Measurements from ENCODE around the gene HPCA.
"Not testable (repeated sequence)": the region's sequence is repeated elsewhere in the genome, so short reads cannot be mapped to it uniquely, and the experiment has no call there.

HPCA gene

GRCh38 chr1:32900371-32900955 is 14.2 kb downstream of the HPCA start:
- no peak overlapping the region for H3K27ac ChIP-seq
- H3K9me3 ChIP-seq (ENCODE audit: low read depth, low read length), result no peaks in the 10 kb centered on the region
- H3K9ac ChIP-seq (ENCODE audit: insufficient read length), result peak overlapping the region; percentile 45
- H3K4me3 ChIP-seq, result peak overlapping the region; percentile 77
- TF ChIP-seq POLR2AphosphoS5 (IDR thresholded peaks at IDR 0.05; ENCODE audit: borderline replicate concordance, low read depth, low read length) (no peak), FOXP2 (optimal IDR thresholded peaks at IDR 0.05; ENCODE audit: control extremely low read depth, extremely low read length, insufficient read depth) (no peak), EZH2 (IDR thresholded peaks at IDR 0.05) (no peak)
- no peaks in the 10 kb centered on the region for H3K36me3 ChIP-seq (ENCODE audit: insufficient read depth, low read length)
- DNase-seq (ENCODE audit: low read depth, low spot score), result no peak

GRCh38 chr1:32900956-32901822 is 14.9 kb downstream of the HPCA start, which contains the start of gene TMEM54:
Gene TMEM54 (minus strand): TSS chr1:32901389. CDS start chr1:32901238, 151 bp downstream.
- peak within 1 kb of the TSS; percentile 60 for H3K9ac ChIP-seq (ENCODE audit: insufficient read length)
- no peak for DNase-seq (ENCODE audit: low read depth, low spot score)
- H3K4me3 ChIP-seq, result peak within 1 kb of the TSS; percentile 77
- no peaks in the 10 kb centered on the region for H3K36me3 ChIP-seq (ENCODE audit: insufficient read depth, low read length)
- H3K27ac ChIP-seq, result no peak within 1 kb of the TSS
- no peaks in the 10 kb centered on the region for H3K9me3 ChIP-seq (ENCODE audit: low read depth, low read length)
- TF ChIP-seq EZH2 (IDR thresholded peaks at IDR 0.05) (no peak), FOXP2 (optimal IDR thresholded peaks at IDR 0.05; ENCODE audit: control extremely low read depth, extremely low read length, insufficient read depth) (no peak), POLR2AphosphoS5 (IDR thresholded peaks at IDR 0.05; ENCODE audit: borderline replicate concordance, low read depth, low read length) (no peak)

GRCh38 chr1:32901823-32902534 is 15.7 kb downstream of the HPCA start:
- Histone ChIP-seq H3K27ac (no peak overlapping the region), H3K9ac (ENCODE audit: insufficient read length) (peak overlapping the region; percentile 60), H3K9me3 (ENCODE audit: low read depth, low read length) (no peaks in the 10 kb centered on the region), H3K36me3 (ENCODE audit: insufficient read depth, low read length) (no peaks in the 10 kb centered on the region), H3K4me3 (peak overlapping the region; percentile 74)
- no peak for TF ChIP-seq POLR2AphosphoS5 (IDR thresholded peaks at IDR 0.05; ENCODE audit: borderline replicate concordance, low read depth, low read length)
- no peak for TF ChIP-seq EZH2 (IDR thresholded peaks at IDR 0.05)
- TF ChIP-seq FOXP2 (optimal IDR thresholded peaks at IDR 0.05; ENCODE audit: control extremely low read depth, extremely low read length, insufficient read depth), result no peak
- no peak for DNase-seq (ENCODE audit: low read depth, low spot score)

DNA sequence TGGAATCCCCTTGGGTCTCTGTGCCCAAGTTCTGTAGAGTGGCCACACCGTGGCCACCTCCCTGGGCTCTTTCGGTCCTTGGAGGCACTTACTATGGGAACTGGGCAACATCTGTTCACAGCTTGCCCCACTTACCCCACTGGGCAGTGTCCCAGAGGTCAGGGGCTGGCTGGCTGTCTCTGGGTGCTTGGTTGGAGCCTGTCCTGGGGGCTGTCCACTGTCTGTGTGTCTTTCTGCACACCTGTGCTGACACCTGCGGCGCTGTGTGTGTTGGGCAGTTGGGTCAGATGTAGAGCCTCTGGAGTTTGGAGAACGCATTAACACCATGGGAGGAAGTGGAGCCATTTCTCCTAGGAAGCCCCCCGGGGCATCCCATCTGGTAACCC is 16.2 kb downstream of the HPCA start:
- Histone ChIP-seq H3K27ac (no peak overlapping the region), H3K9ac (ENCODE audit: insufficient read length) (no peak overlapping the region), H3K36me3 (ENCODE audit: insufficient read depth, low read length) (no peaks in the 10 kb centered on the region), H3K4me3 (no peak overlapping the region), H3K9me3 (ENCODE audit: low read depth, low read length) (no peaks in the 10 kb centered on the region)
- DNase-seq (ENCODE audit: low read depth, low spot score), result no peak
- TF ChIP-seq POLR2AphosphoS5 (IDR thresholded peaks at IDR 0.05; ENCODE audit: borderline replicate concordance, low read depth, low read length), result no peak
- TF ChIP-seq FOXP2 (optimal IDR thresholded peaks at IDR 0.05; ENCODE audit: control extremely low read depth, extremely low read length, insufficient read depth), result no peak
- no peak for TF ChIP-seq EZH2 (IDR thresholded peaks at IDR 0.05)

GRCh38 chr1:32903991-32904785 is 17.9 kb downstream of the HPCA start:
- no peak overlapping the region for H3K4me3 ChIP-seq
- no peak for DNase-seq (ENCODE audit: low read depth, low spot score)
- no peaks in the 10 kb centered on the region for H3K9me3 ChIP-seq (ENCODE audit: low read depth, low read length)
- H3K9ac ChIP-seq (ENCODE audit: insufficient read length), result no peak overlapping the region
- no peak overlapping the region for H3K27ac ChIP-seq
- H3K36me3 ChIP-seq (ENCODE audit: insufficient read depth, low read length), result no peaks in the 10 kb centered on the region
- no peak for TF ChIP-seq EZH2 (IDR thresholded peaks at IDR 0.05)
- TF ChIP-seq POLR2AphosphoS5 (IDR thresholded peaks at IDR 0.05; ENCODE audit: borderline replicate concordance, low read depth, low read length), result no peak
- TF ChIP-seq FOXP2 (optimal IDR thresholded peaks at IDR 0.05; ENCODE audit: control extremely low read depth, extremely low read length, insufficient read depth), result no peak

DNA sequence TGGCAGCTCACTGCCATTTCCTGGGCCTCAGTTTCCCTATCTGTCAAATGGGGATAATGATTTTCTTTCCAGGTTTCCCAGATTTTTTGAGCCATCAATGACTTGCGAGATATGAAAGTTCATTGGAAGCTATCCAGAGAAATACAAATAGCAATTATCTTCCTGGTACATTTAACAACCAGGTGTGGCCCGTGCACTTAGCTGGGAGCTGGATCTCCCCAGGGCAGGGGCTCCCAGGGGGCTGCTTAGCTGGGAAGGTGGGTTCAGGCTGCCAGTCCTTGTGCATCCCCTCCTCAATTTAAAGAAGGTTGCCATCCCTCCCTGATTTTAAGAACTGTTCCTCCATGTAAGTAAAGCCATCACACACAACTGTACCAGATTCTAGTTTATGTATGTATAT is 18.5 kb downstream of the HPCA start:
- H3K9me3 ChIP-seq (ENCODE audit: low read depth, low read length), result no peaks in the 10 kb centered on the region
- H3K9ac ChIP-seq (ENCODE audit: insufficient read length), result no peak overlapping the region
- TF ChIP-seq FOXP2 (optimal IDR thresholded peaks at IDR 0.05; ENCODE audit: control extremely low read depth, extremely low read length, insufficient read depth), result no peak
- TF ChIP-seq EZH2 (IDR thresholded peaks at IDR 0.05), result no peak
- TF ChIP-seq POLR2AphosphoS5 (IDR thresholded peaks at IDR 0.05; ENCODE audit: borderline replicate concordance, low read depth, low read length), result no peak
- DNase-seq (ENCODE audit: low read depth, low spot score), result no peak
- H3K27ac ChIP-seq, result no peak overlapping the region
- no peaks in the 10 kb centered on the region for H3K36me3 ChIP-seq (ENCODE audit: insufficient read depth, low read length)
- H3K4me3 ChIP-seq, result no peak overlapping the region

DNA sequence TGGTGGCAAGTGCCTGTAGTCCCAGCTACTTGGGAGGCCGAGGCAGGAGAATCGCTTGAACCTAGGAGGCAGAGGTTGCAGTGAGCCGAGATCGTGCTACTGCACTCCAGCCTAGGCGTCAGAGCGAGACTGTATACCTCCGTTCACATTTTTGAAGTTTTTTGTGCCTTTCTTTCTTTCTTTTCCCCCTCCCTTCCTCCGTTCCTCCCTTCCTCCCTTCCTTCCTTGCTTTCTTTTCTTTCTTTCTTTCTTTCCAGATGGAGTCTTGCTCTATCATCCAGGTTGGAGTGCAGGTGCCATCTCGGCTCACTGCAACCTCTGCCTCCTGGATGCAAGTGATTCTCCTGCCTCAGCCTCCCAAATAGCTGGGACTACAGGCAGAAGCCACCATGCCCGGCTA is 19.3 kb downstream of the HPCA start:
- not testable (repeated sequence) for H3K4me3 ChIP-seq; H3K27ac ChIP-seq; H3K36me3 ChIP-seq (ENCODE audit: insufficient read depth, low read length); DNase-seq (ENCODE audit: low read depth, low spot score); H3K9ac ChIP-seq (ENCODE audit: insufficient read length); H3K9me3 ChIP-seq (ENCODE audit: low read depth, low read length)

DNA sequence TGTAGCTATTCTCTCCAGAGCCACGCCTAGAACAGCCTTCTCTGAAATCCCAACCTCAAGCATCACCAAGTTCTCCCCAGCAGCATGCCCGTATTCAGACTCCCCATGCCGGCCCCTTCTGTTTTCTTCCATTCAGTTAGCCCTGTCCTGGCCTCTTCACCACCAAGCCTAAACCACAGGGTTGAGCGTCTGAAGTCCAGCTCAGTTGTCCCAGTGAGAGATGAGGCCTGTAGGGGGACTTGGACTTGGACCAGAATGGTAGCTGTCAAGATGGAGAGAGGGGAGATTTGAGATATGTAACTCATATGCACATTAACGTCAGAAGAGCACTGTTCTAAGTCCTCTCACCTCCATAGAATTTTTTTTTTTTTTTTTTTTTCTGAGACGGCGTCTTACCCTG is 20.4 kb downstream of the HPCA start:
- Histone ChIP-seq H3K4me3 (no peak overlapping the region), H3K9me3 (ENCODE audit: low read depth, low read length) (no peaks in the 10 kb centered on the region), H3K36me3 (ENCODE audit: insufficient read depth, low read length) (no peaks in the 10 kb centered on the region), H3K27ac (no peak overlapping the region), H3K9ac (ENCODE audit: insufficient read length) (no peak overlapping the region)
- TF ChIP-seq EZH2 (IDR thresholded peaks at IDR 0.05) (no peak), FOXP2 (optimal IDR thresholded peaks at IDR 0.05; ENCODE audit: control extremely low read depth, extremely low read length, insufficient read depth) (no peak)
- DNase-seq (ENCODE audit: low read depth, low spot score), result no peak

Measured in SK-N-MC (cell line).